Activated T-helper 9 cell treated with anti-CD3 and anti-CD28 coated beads, Interleukin-2, amount 50 U/mL, for 16 hours (primary cell): Measurements from ENCODE around the gene RCBTB2.

Experiments
- DNase-seq: peaks from one replicate; pipeline ENCODE4 v3.0.0-alpha.2; 2020; ENCODE audit warnings: low read depth

RCBTB2 gene

GRCh38 chr13:48448285-48448958 is 84.5 kb downstream of the RCBTB2 start:
- no peak for DNase-seq

- DNase-seq: no peak
Measured at GRCh38 chr13:48446464-48446863, 86.4 kb downstream of the RCBTB2 start.

GRCh38 chr13:48443442-48444208 is 89.3 kb downstream of the RCBTB2 start:
- DNase-seq: no peak
